ENCODE data around the gene TMEM72. TPM values are rescaled to one million over a fixed set of nuclear protein-coding genes. Genes with fewer than 3 reads are reported as not detected.

Gene TMEM72
- total and polyA plus RNA-seq, 2 of the 13 experiments (the other 11 are each of a cell fraction or from before 2014, with no cell fraction given): 0.04 TPM; not detected in 1

GRCh38 chr10:44963772-44964633 is 52.9 kb downstream of the TMEM72 start (continued):
- TF ChIP-seq ZBTB40 (IDR thresholded peaks at IDR 0.05) (no peak), ZBTB40 (CRISPR knock-in tag; IDR thresholded peaks at IDR 0.05) (no peak), HOXA3 (CRISPR knock-in tag; IDR thresholded peaks at IDR 0.05) (peak; percentile 64), MXI1 (IDR thresholded peaks at IDR 0.05; ENCODE audit: borderline replicate concordance, low read depth, low read length) (no peak), FOXK2 (IDR thresholded peaks at IDR 0.05) (no peak), SP1 (IDR thresholded peaks at IDR 0.05) (no peak), SP1 (CRISPR knock-in tag; IDR thresholded peaks at IDR 0.05) (no peak), ARNTL (CRISPR knock-in tag; IDR thresholded peaks at IDR 0.05) (no peak), ZNF331 (CRISPR knock-in tag; IDR thresholded peaks at IDR 0.05) (peak; percentile 63), HMG20A (CRISPR knock-in tag; IDR thresholded peaks at IDR 0.05; ENCODE audit: borderline replicate concordance) (peak; percentile 55; the same call in 1 of the 2 replicates), FUBP1 (CRISPR knock-in tag; IDR thresholded peaks at IDR 0.05; ENCODE audit: borderline replicate concordance) (no peak), ZNF230 (CRISPR knock-in tag; IDR thresholded peaks at IDR 0.05) (no peak), WIZ (CRISPR knock-in tag; IDR thresholded peaks at IDR 0.05) (no peak), BORCS8-MEF2B (CRISPR knock-in tag; IDR thresholded peaks at IDR 0.05) (peak; percentile 62)
- TF ChIP-seq, protein P1, sequence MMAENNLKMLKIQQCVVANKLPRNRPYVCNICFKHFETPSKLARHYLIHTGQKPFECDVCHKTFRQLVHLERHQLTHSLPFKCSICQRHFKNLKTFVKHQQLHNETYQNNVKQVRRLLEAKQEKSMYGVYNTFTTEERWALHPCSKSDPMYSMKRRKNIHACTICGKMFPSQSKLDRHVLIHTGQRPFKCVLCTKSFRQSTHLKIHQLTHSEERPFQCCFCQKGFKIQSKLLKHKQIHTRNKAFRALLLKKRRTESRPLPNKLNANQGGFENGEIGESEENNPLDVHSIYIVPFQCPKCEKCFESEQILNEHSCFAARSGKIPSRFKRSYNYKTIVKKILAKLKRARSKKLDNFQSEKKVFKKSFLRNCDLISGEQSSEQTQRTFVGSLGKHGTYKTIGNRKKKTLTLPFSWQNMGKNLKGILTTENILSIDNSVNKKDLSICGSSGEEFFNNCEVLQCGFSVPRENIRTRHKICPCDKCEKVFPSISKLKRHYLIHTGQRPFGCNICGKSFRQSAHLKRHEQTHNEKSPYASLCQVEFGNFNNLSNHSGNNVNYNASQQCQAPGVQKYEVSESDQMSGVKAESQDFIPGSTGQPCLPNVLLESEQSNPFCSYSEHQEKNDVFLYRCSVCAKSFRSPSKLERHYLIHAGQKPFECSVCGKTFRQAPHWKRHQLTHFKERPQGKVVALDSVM (CRISPR knock-in tag; IDR thresholded peaks at IDR 0.05): peak; percentile 46; the same call in 1 of the 2 replicates
- TF ChIP-seq, protein P2, sequence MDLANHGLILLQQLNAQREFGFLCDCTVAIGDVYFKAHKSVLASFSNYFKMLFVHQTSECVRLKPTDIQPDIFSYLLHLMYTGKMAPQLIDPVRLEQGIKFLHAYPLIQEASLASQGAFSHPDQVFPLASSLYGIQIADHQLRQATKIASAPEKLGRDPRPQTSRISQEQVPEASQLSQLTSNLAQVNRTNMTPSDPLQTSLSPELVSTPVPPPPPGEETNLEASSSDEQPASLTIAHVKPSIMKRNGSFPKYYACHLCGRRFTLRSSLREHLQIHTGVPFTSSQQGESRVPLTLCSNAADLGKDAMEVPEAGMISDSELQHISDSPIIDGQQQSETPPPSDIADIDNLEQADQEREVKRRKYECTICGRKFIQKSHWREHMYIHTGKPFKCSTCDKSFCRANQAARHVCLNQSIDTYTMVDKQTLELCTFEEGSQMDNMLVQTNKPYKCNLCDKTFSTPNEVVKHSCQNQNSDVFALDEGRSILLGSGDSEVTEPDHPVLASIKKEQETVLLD (CRISPR knock-in tag; IDR thresholded peaks at IDR 0.05; ENCODE audit: low read depth): no peak
